Activated CD4-positive, alpha-beta T cell treated with anti-CD3 and anti-CD28 coated beads, Interleukin-2, amount 50 U/mL, for 1 hour (primary cell): Measurements from ENCODE around the gene CYP26C1.

ENCODE experiments used
- DNase-seq: peaks from one replicate; pipeline ENCODE4 v3.0.0-alpha.2; 2020

CYP26C1 gene, protein sequence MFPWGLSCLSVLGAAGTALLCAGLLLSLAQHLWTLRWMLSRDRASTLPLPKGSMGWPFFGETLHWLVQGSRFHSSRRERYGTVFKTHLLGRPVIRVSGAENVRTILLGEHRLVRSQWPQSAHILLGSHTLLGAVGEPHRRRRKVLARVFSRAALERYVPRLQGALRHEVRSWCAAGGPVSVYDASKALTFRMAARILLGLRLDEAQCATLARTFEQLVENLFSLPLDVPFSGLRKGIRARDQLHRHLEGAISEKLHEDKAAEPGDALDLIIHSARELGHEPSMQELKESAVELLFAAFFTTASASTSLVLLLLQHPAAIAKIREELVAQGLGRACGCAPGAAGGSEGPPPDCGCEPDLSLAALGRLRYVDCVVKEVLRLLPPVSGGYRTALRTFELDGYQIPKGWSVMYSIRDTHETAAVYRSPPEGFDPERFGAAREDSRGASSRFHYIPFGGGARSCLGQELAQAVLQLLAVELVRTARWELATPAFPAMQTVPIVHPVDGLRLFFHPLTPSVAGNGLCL

GRCh38 chr10:93059975-93060886 is at the start of gene CYP26C1:
Gene CYP26C1, plus strand, starts transcription at chr10:93060798. Its CDS starts 466 bp downstream, at chr10:93061264.
- DNase-seq = no peak

DNA sequence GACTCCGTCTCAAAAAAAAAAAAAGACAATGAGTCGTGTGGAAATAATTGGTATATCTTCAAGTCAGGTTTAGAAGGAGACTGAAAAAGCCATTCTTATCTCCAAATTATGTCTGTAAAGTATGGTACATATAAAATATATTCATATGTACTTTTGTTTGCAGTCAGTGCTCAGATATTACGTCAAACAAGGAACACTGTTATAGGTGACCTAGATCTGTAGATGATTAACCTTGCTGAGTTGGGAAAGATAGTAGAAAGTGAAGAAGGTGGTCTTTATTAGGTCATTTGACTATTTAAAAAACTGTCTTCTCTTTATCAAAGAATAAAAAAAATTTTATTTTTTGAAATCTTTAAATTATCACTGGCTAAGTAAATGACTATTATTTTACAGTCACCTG is 44.9 kb upstream of the CYP26C1 start:
- DNase-seq = no peak

DNA sequence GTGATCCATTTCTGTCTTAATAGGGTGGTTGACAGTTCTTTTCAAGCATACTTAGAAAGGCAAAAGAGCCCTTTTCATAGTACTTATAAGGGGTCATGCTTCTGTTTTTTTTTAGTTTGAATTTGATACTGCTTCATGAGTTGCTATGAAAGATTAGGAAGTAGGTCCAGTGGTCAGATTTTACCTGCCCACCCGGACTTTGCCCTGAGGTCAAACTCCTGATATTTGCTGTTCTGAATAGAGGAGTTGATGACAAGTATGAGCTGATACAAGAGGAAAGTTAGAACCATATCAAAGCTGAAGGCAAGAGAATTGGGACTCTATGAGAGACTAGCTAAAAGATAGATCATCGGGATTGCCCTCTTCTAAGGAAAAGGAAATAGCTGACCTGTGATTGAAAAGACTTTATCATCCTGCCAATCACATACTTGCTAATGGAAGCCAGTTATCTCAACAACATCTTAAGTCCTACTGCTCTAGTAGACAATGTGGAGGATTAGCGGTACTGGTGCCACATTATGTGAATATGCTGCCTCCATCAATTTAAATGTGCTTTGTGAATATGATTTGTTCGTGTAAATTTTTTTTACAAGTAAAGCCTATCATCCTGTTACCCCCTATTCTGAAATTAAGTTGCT is 37.5 kb upstream of the CYP26C1 start:
- DNase-seq = no peak

DNA sequence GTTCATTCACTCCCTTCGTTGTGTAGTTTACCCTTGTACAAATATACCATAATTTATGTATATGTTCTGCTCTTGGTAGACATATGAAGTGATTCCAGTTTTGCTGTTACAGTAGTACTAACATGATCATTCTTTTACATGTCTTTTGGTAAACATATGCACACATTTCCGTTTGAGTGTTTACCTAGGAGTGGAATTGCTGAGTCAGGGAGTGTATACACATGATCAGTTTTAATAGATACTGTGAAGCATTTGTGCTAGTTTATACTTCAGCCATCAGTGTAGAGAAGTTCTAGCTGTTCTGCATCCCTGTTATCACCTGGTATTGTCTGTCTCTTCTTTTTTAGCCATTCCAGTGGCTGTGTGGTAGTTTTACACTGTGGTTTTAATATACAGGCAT is 34.5 kb upstream of the CYP26C1 start:
- DNase-seq = no peak

DNA sequence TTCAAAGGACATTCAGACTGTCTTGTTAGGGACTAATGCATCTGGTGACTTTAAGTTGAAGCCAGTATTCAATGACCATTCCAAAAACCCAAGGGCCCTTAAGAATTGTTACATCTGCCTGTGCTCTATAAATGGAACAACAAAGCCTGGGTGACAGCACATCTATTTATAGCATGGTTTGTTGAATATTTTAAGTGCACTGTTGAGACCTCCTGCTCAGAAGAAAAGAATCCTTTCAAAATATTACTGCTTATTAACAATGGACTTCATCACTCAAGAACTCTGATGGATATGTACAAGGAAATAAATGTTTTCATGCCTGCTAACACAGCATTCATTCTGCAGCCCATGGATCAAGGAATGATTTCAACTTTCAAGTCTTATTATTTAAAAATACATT is 33.1 kb upstream of the CYP26C1 start:
- DNase-seq = no peak

GRCh38 chr10:93028883-93029282 is 31.7 kb upstream of the CYP26C1 start:
- no peak for DNase-seq

DNA sequence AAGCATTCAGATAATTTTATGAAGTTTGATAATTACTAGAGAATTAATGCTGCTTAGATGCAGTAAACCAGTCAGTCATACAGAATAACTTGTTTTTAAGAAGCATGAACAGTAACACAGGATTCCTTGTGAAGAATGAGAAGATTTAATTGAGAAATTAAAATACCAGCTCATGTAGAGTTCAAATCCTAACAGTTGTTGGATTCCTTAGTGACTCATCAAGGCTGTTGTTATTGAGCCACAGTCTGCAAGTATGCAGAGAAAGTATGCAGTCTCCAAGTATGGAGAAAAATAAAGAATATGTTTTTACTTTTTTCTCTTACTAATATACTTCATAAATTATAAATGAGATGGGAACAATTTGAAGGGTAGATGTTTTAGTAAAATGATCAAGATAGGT is 30.2 kb upstream of the CYP26C1 start:
- no peak for DNase-seq

DNA sequence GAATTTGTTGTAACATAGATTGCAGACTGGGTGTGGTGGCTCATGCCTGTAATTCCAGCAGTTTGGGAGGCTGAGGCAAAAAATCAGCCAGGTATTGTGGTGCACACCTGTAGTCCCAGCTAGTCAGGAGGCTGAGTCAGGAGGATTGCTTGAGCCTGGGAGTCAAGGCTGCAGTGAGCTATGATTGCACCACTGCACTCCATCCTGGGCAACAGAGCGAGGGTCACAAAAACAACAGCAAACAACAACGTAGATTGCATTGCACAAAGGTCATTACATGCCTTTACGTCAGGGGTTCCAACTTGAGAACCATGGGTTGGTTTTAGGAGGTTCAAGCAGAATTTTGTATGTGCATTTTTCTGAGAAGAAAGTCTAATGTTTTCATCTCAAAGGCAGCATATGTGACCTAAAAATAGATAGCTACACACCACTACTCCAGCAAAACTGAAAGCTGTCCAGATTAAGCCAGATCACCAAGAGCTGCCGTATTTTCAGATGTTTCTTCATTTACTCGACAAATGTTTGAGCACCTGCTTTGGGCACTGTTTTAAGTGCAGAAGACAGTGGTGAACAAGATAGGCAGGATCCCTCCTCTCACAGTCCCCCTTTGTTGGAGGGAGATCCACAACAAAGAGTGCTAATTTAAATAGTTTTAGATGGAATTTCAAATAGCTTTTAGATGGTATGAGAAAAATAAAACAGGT is 28.3 kb upstream of the CYP26C1 start:
- DNase-seq = no peak

DNA sequence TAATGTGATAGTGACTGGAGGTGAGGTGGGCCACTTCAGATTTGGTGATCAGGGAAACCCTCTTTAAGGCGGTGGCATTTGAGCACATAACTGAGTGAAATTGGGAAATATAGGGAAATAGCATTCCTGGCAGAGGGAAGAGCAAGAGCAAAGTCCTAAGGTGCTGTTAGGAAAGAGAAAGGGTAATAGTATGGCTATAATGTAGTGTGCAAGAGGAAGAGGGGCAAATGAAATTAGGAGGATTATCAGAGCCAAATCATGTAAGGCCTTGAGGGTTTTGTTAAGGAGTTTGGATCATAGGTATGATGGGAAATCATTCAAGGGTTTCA is 27.8 kb upstream of the CYP26C1 start:
- no peak for DNase-seq

DNA sequence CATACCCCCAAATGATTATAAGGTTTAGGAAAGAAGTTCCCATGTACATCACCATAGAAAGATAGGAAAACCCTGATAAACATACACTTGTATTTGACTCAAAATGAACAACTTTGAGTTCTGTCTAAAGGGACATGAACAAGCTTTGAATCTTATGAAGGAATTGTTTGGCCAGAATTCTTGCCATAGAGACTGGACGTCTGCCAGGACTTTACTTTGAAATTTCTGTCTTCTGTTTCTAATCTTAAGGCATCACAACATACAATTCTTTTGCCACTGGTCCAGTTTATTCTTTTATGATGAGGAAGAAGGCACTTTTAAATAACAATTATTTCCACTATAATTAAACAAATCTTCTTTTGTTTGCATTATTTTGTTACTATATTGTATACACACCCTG is 26.2 kb upstream of the CYP26C1 start:
- no peak for DNase-seq

- DNase-seq = no peak
Observed at GRCh38 chr10:93039110-93039509, 21.5 kb upstream of the CYP26C1 start.

GRCh38 chr10:93039721-93040120 is 20.9 kb upstream of the CYP26C1 start:
- no peak for DNase-seq

GRCh38 chr10:93054486-93054885 is 6.1 kb upstream of the CYP26C1 start:
- no peak for DNase-seq

- no peak for DNase-seq
Observed at GRCh38 chr10:93058139-93058538, 2.5 kb upstream of the CYP26C1 start.

DNA sequence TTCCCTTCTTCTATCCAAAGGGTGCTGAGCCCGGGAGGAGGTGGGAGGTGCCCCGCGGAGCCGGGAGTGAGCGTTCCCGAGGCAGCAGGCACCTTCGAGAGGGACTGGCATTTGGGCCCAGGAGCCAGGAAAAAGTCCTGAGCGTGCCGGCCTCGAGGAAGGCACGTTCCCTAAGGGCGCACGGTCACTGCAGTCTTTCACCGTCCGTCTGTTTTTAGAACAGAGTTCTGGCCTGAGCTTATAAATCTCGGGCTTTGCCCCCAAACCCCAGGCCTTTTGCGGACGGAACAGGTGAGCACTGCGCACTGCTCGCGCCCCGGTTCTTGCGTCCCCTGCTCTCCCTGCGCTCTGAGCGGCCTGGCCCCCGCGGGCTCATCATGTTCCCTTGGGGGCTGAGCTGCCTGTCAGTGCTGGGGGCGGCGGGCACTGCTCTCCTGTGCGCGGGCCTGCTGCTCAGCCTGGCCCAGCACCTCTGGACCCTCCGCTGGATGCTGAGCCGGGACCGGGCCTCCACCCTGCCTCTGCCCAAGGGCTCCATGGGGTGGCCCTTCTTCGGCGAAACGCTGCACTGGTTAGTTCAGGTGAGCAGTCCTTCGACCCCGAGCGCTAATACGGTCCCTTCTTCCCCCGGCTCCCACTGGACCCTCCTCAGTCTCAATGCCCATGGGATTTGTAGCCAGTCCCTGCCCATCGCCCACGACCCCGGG is 442 bp downstream of the CYP26C1 start:
- no peak for DNase-seq

DNA sequence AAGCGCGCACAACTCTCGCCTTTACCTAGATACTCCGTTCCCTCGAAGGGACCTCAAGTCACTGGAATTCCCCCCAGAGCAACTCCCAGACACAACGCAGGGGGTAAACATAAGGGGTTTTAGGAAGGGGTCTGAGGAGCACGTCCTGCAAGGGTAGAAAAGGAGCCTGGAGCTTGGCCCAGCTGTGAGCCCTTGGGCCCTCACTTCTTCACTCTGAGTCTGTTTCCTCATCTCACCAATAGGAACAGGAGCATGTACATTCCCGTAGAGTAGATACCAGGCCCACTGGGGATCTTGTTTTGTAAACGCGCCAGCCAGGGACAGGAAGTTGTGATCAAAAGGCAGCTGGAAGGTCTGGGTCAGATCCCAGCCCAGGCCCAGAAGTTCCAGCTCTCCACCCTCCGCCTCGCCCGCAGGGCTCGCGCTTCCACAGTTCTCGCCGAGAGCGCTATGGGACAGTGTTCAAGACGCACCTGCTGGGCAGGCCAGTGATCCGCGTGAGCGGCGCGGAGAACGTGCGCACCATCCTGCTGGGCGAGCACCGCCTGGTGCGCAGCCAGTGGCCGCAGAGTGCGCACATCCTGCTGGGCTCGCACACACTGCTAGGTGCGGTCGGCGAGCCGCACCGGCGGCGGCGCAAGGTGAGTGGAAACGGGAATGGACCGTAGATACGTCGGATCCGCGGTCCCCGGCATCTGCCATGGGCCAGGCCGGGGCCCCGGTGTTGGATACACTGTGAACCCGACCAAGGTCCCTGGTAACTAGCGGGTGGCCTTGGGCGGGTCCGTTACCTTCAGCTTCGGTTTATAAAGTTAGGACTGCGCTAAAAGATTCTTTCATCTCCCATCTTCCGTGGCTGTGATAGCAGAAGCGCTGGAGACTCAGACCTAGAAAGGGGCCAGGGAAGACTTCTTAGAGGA is 1.3 kb downstream of the CYP26C1 start:
- no peak for DNase-seq

GRCh38 chr10:93062514-93063143 is 2.0 kb downstream of the CYP26C1 start:
- DNase-seq = peak; percentile 24

DNA sequence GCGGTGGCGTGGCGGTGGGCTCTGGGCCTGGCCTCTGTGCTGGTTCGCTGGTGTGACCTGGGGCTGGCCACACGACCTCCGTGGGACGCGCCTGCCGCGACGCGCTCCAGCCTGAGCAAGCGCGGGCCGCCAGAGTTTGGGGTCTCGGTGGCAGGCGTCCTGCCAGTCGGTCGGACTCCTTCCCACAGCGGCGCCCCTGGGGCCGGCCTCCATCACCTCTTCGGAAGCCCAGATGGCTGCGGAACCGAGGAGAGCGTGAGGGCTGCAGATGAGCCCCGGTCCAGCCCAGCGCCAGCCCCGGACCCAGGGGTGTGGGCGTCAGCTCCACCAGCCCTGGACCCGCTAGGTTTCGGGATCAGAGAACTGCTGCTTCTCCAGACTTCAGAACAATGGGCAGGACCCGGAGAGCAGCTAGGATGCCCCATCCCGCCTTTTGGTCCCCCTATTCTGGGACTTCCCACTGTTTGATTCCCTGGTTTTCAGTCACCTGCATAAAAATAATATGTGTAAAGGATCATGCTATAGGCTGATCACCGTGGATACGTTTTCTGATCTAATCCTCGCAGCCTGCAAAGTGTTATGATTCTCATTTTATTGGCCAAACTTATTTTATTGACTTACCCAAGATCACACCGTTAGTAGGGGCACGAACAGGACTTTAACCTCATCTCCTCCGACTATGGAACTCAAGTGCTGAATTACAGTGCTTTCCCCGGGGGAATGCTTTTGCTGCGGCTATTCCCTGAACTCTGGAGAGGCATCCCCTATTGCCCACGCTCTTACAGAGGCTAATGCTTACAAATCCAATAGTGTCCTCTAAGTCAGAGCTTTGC is 2.8 kb downstream of the CYP26C1 start:
- no peak for DNase-seq

DNA sequence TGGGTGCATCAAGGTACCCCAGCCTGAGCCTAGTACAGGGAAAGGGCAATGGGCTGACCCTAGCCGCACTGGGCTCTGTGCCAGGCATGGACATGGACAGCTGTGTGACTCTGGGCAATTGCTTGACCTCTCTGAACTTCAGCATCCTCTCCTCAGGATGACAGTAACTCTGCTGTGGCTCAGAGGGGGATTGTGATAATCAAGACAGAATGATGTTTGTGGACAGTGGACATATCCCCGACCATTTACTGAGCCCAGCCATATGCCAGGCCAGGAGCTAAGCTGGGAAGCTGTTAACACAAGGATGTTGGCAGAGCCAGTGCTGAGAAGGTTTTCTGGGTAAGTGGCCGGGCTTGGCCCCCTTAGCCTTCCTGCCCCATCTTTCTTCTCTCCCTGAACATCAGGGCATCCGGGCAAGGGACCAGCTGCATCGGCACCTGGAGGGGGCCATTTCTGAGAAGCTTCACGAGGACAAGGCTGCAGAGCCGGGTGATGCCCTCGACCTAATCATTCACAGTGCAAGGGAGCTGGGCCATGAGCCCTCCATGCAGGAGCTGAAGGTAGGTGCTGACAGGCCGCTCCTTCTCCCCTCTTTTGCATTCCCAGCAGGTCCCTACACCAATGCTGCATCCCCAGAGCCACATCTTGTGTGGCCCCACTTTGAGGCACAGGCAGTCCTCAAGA is 3.5 kb downstream of the CYP26C1 start:
- no peak for DNase-seq
